Measurements from ENCODE around the gene DCC. TPM values are rescaled to one million over a fixed set of nuclear protein-coding genes. Genes with fewer than 3 reads are reported as not detected.

DCC gene
- total and polyA plus RNA-seq, 9 of the 15 experiments (the other 6 are each of a cell fraction or from before 2014, with no cell fraction given), result not detected

- no peaks in the 10 kb centered on the region for H3K36me3 ChIP-seq (ENCODE audit: control insufficient read depth, insufficient read depth, low read length)
- DNase-seq (ENCODE audit: extremely low read depth in 1 of 4, low spot score in 3 of 4) (peak; percentile 11 to 41 (median 31)), ATAC-seq (no peak), FAIRE-seq (no peak)
- in situ Hi-C loops (cut with MboI), result no loop called here
- H3K9me1 ChIP-seq (ENCODE audit: control insufficient read depth, insufficient read depth, low read length), result no peaks in the 10 kb centered on the region
- 4% methylated on average over 3 of the region's 3 CpGs for WGBS (ENCODE audit: insufficient coverage, low coverage, missing lambda C conversion rate)
- H3K4me1 ChIP-seq (replicated peaks in 1 of 2; ENCODE audit: control insufficient read depth in 2 of 2, insufficient read depth in 2 of 2, low read length in 2 of 2), result no peaks in the 10 kb centered on the region
- H3K27me3 ChIP-seq (ENCODE audit: control insufficient read depth in 2 of 2, insufficient read depth in 2 of 2, low read length in 2 of 2), result no peaks in the 10 kb centered on the region
- no peaks in the 10 kb centered on the region for H3K9me3 ChIP-seq (replicated peaks; ENCODE audit: control insufficient read depth, insufficient read depth, low read depth, low read length)
- no peak overlapping the region for H2AFZ ChIP-seq (ENCODE audit: low read depth, low read length)
- H3K4me2 ChIP-seq (ENCODE audit: insufficient read depth, low read length), result no peak overlapping the region
- TF ChIP-seq MAFK (IDR thresholded peaks at IDR 0.05; ENCODE audit: low read length) (peak; percentile 42; the same call in 1 of the 2 replicates), CTCF (IDR thresholded peaks at IDR 0.05 in 2 of 3, conservative IDR thresholded peaks at IDR 0.05 in 1 of 3; ENCODE audit: insufficient read depth in 2 of 3, low read depth in 1 of 3, low read length in 3 of 3) (peak in 1 of 3 experiments; percentile 17; a peak in 1 of 6 replicates), ZNF57 (CRISPR knock-in tag; IDR thresholded peaks at IDR 0.05) (no peak), KDM2B (CRISPR knock-in tag; IDR thresholded peaks at IDR 0.05) (no peak), NFE2 (IDR thresholded peaks at IDR 0.05; ENCODE audit: low read depth) (peak; percentile 73), NFE2L1 (tag; IDR thresholded peaks at IDR 0.05; ENCODE audit: borderline replicate concordance, low read depth) (peak; percentile 48; the same call in 1 of the 2 replicates), ZNF316 (IDR thresholded peaks at IDR 0.05) (0 out of 2 replicates have a peak, but pooled peaks have one; percentile 11), MAFG (tag; conservative IDR thresholded peaks at IDR 0.05) (peak; percentile 61), RBM25 (IDR thresholded peaks at IDR 0.05; ENCODE audit: low read depth, low read length, severe bottlenecking) (peak; percentile 22)
- H3K27ac ChIP-seq (ENCODE audit: extremely low read depth, low read depth, low read length), result no peak overlapping the region
- CTCF ChIA-PET (ENCODE audit: low intra/inter-chr PET ratio), result no interaction called here
- POLR2A ChIA-PET, result no interaction called here
- no peak overlapping the region for H3K9ac ChIP-seq (ENCODE audit: insufficient read depth in 1 of 2, low read depth in 2 of 2, low read length in 2 of 2)
- no peaks in the 10 kb centered on the region for H3K79me2 ChIP-seq (ENCODE audit: control insufficient read depth, insufficient read depth, low read length)
- no peaks in the 10 kb centered on the region for H4K20me1 ChIP-seq (replicated peaks; ENCODE audit: control insufficient read depth, insufficient read depth, low read length)
- intact Hi-C loops (cut with micrococcal nuclease), result no loop called here
- H3K4me3 ChIP-seq, result no peak overlapping the region
- BruUV-seq (replicated peaks), result no TSS peak
Observed at GRCh38 chr18:52348209-52348608, 8.2 kb downstream of the DCC start.

Data from K562 (cell line).